Measurements from ENCODE around the gene METTL8. TPM values are rescaled to one million over a fixed set of nuclear protein-coding genes. Genes with fewer than 3 reads are reported as not detected.

METTL8 gene
- total and polyA plus RNA-seq, 3 donors from 2014 or later: 21.7 to 34.3 (median 24.3) TPM

DNA sequence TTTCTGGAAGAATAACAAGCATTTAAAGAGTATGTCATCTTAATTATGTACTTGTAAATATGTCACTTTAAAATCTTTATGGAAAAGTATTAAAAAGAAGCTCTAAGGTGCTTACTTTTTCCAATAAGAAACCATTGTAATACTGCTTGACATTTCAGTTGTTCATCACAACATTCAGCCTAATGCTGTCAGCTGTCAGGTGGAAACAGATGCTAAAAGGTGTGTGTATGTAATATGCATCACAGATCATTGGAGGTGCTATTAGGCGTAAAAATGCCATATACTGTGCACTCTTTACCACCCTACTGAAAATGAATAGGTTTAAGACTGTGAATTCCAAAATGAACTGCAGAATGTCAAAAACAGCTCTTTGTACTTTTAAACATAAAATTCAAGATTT lies 40.3 kb downstream of the METTL8 start:
- Histone ChIP-seq H3K27ac (no peak overlapping the region), H3K4me1 (no peaks in the 10 kb centered on the region), H3K9me3 (no peaks in the 10 kb centered on the region), H3K4me3 (no peak overlapping the region), H3K27me3 (no peaks in the 10 kb centered on the region), H3K36me3 (ENCODE audit: low read depth, missing control alignments) (no peaks in the 10 kb centered on the region)
- DNase-seq: no peak
- 92 to 97% methylated on average over 1 of the region's 1 CpG for WGBS, 2 donors
- TF ChIP-seq POLR2A (IDR thresholded peaks at IDR 0.05): no peak
- TF ChIP-seq, protein P1, sequence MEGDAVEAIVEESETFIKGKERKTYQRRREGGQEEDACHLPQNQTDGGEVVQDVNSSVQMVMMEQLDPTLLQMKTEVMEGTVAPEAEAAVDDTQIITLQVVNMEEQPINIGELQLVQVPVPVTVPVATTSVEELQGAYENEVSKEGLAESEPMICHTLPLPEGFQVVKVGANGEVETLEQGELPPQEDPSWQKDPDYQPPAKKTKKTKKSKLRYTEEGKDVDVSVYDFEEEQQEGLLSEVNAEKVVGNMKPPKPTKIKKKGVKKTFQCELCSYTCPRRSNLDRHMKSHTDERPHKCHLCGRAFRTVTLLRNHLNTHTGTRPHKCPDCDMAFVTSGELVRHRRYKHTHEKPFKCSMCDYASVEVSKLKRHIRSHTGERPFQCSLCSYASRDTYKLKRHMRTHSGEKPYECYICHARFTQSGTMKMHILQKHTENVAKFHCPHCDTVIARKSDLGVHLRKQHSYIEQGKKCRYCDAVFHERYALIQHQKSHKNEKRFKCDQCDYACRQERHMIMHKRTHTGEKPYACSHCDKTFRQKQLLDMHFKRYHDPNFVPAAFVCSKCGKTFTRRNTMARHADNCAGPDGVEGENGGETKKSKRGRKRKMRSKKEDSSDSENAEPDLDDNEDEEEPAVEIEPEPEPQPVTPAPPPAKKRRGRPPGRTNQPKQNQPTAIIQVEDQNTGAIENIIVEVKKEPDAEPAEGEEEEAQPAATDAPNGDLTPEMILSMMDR (IDR thresholded peaks at IDR 0.05): no peak
- intact Hi-C loops (cut with DNase I; ENCODE audit: low total_unique reads): no loop called here

DNA sequence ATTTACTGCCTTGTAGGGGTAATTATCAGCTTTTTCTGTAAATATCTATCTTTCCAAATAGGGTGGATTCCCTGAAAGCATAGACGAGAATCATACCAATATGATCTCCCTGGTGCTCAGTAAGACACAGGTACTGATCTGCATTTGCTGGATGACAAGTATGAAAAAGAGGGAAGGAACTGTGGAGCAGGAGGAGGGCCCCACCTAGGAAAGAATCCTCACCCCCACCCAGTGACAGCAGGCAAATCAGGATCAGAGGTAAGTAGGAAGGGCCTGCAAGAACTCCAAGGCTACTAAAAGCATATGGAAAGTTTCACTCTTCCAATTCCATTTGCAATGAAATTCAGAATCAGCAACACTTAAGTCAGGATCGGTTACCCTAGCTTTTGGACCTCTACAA lies 42.3 kb downstream of the METTL8 start:
- Histone ChIP-seq H3K36me3 (ENCODE audit: low read depth, missing control alignments) (no peaks in the 10 kb centered on the region), H3K4me3 (no peak overlapping the region), H3K4me1 (no peaks in the 10 kb centered on the region), H3K27ac (no peak overlapping the region), H3K27me3 (no peaks in the 10 kb centered on the region), H3K9me3 (no peaks in the 10 kb centered on the region)
- no peak for DNase-seq
- WGBS, 2 donors: 80 to 95% methylated on average over 2 of the region's 2 CpGs
- no peak for TF ChIP-seq POLR2A (IDR thresholded peaks at IDR 0.05)
- TF ChIP-seq, protein P1 (IDR thresholded peaks at IDR 0.05): no peak
- intact Hi-C loops (cut with DNase I; ENCODE audit: low total_unique reads): no loop called here

DNA sequence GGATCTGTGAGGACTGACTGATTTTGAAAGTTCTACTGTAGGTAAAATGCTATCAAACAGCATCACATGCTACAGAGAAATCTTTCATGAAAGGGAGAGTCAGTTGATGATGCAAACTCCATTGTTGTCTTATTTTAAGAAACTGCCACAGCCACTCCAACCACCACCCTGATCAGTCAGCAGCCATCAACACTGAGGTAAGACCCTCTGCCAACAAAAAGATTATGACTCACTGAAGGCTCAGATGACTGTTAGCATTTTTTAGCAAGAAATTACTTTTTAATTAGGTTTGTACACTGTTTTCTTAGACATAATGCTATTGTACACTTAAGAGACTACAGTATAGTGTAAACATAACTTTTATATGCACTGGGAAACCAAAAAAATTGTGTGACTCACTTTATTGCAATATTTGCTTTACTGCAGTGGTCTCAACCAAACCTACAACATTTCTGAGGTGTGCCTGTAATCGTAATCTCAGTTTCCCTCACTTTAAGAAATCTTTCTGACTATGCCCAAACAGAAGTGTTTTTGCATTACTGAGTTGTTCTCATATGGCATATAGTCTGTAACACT lies 42.8 kb downstream of the METTL8 start:
- no peak overlapping the region for H3K4me3 ChIP-seq
- no peaks in the 10 kb centered on the region for H3K4me1 ChIP-seq
- no peaks in the 10 kb centered on the region for H3K9me3 ChIP-seq
- no peaks in the 10 kb centered on the region for H3K27me3 ChIP-seq
- no peak overlapping the region for H3K27ac ChIP-seq
- DNase-seq: no peak
- intact Hi-C loops (cut with DNase I; ENCODE audit: low total_unique reads): no loop called here
- WGBS, 2 donors: 88 to 97% methylated on average over 1 of the region's 1 CpG
- no peak for TF ChIP-seq POLR2A (IDR thresholded peaks at IDR 0.05)
- TF ChIP-seq, protein P1 (IDR thresholded peaks at IDR 0.05): no peak
- no peaks in the 10 kb centered on the region for H3K36me3 ChIP-seq (ENCODE audit: low read depth, missing control alignments)

DNA sequence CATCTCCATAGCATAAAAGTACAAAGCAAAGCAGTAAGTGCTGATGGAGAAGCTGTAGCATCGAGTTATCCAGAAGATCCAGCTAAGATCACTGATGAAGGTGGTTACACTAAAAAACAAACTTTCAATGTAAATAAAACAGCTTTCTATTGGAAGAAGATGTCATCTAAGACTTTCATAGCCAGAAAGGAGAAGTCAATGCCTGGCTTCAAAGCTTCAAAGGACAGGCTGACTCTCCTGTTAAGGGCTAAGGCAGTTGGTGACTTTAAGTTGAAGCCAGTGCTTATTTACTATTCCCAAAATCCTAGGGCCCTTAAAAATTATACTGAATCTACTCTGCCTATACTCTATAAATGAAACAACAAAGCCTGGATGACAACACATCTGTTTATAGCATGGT lies 44.0 kb downstream of the METTL8 start:
- Histone ChIP-seq H3K4me3 (no peak overlapping the region), H3K36me3 (ENCODE audit: low read depth, missing control alignments) (no peaks in the 10 kb centered on the region), H3K27me3 (no peaks in the 10 kb centered on the region), H3K27ac (no peak overlapping the region), H3K9me3 (no peaks in the 10 kb centered on the region), H3K4me1 (no peaks in the 10 kb centered on the region)
- 94 to 100% methylated on average over 1 of the region's 1 CpG for WGBS, 2 donors
- intact Hi-C loops (cut with DNase I; ENCODE audit: low total_unique reads): no loop called here
- no peak for DNase-seq
- TF ChIP-seq, protein P1 (IDR thresholded peaks at IDR 0.05): no peak
- TF ChIP-seq POLR2A (IDR thresholded peaks at IDR 0.05): no peak

DNA sequence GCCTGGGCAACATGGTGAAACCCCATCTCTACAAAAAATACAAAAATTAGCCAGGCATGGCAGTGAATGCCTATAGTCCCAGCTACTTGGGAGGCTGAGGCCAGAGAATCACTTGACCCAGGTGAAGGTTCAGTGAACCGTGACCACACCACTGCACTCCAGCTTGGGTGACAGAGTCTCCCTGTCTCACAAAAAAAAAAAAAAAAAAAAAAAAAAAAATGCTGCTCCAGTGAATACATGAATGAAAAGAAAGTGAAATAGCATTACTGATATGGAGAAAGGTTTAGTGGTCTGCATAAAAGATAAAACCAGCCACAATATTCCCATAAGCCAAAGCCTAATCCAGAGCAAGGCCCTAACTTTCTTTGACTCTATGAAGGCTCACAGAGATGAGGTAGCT lies 44.5 kb downstream of the METTL8 start:
- Histone ChIP-seq H3K4me1 (no peaks in the 10 kb centered on the region), H3K4me3 (no peak overlapping the region), H3K9me3 (no peaks in the 10 kb centered on the region), H3K27me3 (no peaks in the 10 kb centered on the region), H3K36me3 (ENCODE audit: low read depth, missing control alignments) (no peaks in the 10 kb centered on the region), H3K27ac (no peak overlapping the region)
- no peak for DNase-seq
- intact Hi-C loops (cut with DNase I; ENCODE audit: low total_unique reads): no loop called here
- WGBS, 2 donors: 92 to 100% methylated on average over 1 of the region's 1 CpG
- no peak for TF ChIP-seq POLR2A (IDR thresholded peaks at IDR 0.05)
- TF ChIP-seq, protein P1 (IDR thresholded peaks at IDR 0.05): no peak
